ENCODE results near the gene NUP188.

- TF ChIP-seq CTCF (CRISPR knock-in tag; IDR thresholded peaks at IDR 0.05) (no peak; the same call in 1 of the 2 replicates), GTF2F1 (IDR thresholded peaks at IDR 0.05; ENCODE audit: low read length) (no peak), TERF1 (CRISPR knock-in tag; IDR thresholded peaks at IDR 0.05) (no peak), KDM1A (CRISPR knock-in tag; IDR thresholded peaks at IDR 0.05) (no peak), FOXA1 (IDR thresholded peaks at IDR 0.05) (no peak), FOXA1 (CRISPR knock-in tag; IDR thresholded peaks at IDR 0.05) (no peak), ZNF124 (CRISPR knock-in tag; IDR thresholded peaks at IDR 0.05) (no peak), ZBTB26 (CRISPR knock-in tag; IDR thresholded peaks at IDR 0.05; ENCODE audit: borderline replicate concordance) (no peak), KDM5A (IDR thresholded peaks at IDR 0.05; ENCODE audit: borderline replicate concordance, low read length) (no peak), ZSCAN30 (CRISPR knock-in tag; IDR thresholded peaks at IDR 0.05) (no peak), PHF5A (CRISPR knock-in tag; IDR thresholded peaks at IDR 0.05; ENCODE audit: low read depth, unreplicated experiment) (no peak), NFYB (CRISPR knock-in tag; IDR thresholded peaks at IDR 0.05) (no peak)
These were observed 28.0 kb upstream of the NUP188 start for GRCh38 chr9:128919402-128920089.

All from HepG2 (cell line).